Effector CD4-positive, alpha-beta T cell (primary cell): ENCODE results near the gene ABCA12. TPM values are rescaled to one million over a fixed set of nuclear protein-coding genes. Genes with fewer than 3 reads are reported as not detected.
"Not testable (repeated sequence)": the region's sequence is repeated elsewhere in the genome, so short reads cannot be mapped to it uniquely, and the experiment has no call there.

Experiments used
- DNase-seq: peaks from one replicate; pipeline ENCODE4 v3.0.0-alpha.2; 2020
- total RNA-seq: gene quantifications from one replicate; lab custom pipeline; 2026; lab: John Stamatoyannopoulos, UW

The ABCA12 gene
- not detected for total RNA-seq

- DNase-seq: no peak
Observed at GRCh38 chr2:215138479-215138878, at the start of gene ABCA12. TSS of gene ABCA12 (minus strand) at chr2:215138626. CDS start at chr2:215138208, 418 bp downstream.

- no peak for DNase-seq
Observed at GRCh38 chr2:215188078-215188477, 49.7 kb upstream of the ABCA12 start.

GRCh38 chr2:215186021-215186420 lies 47.6 kb upstream of the ABCA12 start:
- DNase-seq: no peak

- DNase-seq: no peak
Observed at GRCh38 chr2:215178121-215178520, 39.7 kb upstream of the ABCA12 start.

GRCh38 chr2:215171796-215172195 lies 33.4 kb upstream of the ABCA12 start:
- no peak for DNase-seq

- DNase-seq: no peak
Observed at GRCh38 chr2:215171151-215171550, 32.7 kb upstream of the ABCA12 start.

GRCh38 chr2:215166505-215166904 lies 28.1 kb upstream of the ABCA12 start:
- DNase-seq: not testable (repeated sequence)

- DNase-seq: not testable (repeated sequence)
Observed at GRCh38 chr2:215163319-215163718, 24.9 kb upstream of the ABCA12 start.

GRCh38 chr2:215161301-215161829 lies 22.9 kb upstream of the ABCA12 start:
- no peak for DNase-seq

GRCh38 chr2:215160081-215160480 lies 21.7 kb upstream of the ABCA12 start:
- no peak for DNase-seq

GRCh38 chr2:215156453-215156852 lies 18.0 kb upstream of the ABCA12 start:
- no peak for DNase-seq

- no peak for DNase-seq
Observed at GRCh38 chr2:215149894-215150293, 11.5 kb upstream of the ABCA12 start.

- no peak for DNase-seq
Observed at GRCh38 chr2:215149486-215149885, 11.1 kb upstream of the ABCA12 start.

- no peak for DNase-seq
Observed at GRCh38 chr2:215149060-215149459, 10.6 kb upstream of the ABCA12 start.

GRCh38 chr2:215145611-215146010 lies 7.2 kb upstream of the ABCA12 start:
- DNase-seq: no peak

- DNase-seq: no peak
Observed at GRCh38 chr2:215144106-215144875, 5.9 kb upstream of the ABCA12 start.

- no peak for DNase-seq
Observed at GRCh38 chr2:215143458-215143857, 5.0 kb upstream of the ABCA12 start.

GRCh38 chr2:215141706-215142105 lies 3.3 kb upstream of the ABCA12 start:
- DNase-seq: no peak

GRCh38 chr2:215140166-215140707 lies 1.8 kb upstream of the ABCA12 start:
- DNase-seq: no peak

- DNase-seq: no peak
Observed at GRCh38 chr2:215137741-215138340, 585 bp downstream of the ABCA12 start.

GRCh38 chr2:215137329-215137686 lies 1.1 kb downstream of the ABCA12 start:
- DNase-seq: no peak

GRCh38 chr2:215136669-215137328 lies 1.6 kb downstream of the ABCA12 start:
- DNase-seq: no peak

- no peak for DNase-seq
Observed at GRCh38 chr2:215120401-215120800, 18.0 kb downstream of the ABCA12 start.
